Measurements from ENCODE around the gene ATP1A4.
"Not testable (repeated sequence)": the region's sequence is repeated elsewhere in the genome, so short reads cannot be mapped to it uniquely, and the experiment has no call there.

Gene ATP1A4

DNA sequence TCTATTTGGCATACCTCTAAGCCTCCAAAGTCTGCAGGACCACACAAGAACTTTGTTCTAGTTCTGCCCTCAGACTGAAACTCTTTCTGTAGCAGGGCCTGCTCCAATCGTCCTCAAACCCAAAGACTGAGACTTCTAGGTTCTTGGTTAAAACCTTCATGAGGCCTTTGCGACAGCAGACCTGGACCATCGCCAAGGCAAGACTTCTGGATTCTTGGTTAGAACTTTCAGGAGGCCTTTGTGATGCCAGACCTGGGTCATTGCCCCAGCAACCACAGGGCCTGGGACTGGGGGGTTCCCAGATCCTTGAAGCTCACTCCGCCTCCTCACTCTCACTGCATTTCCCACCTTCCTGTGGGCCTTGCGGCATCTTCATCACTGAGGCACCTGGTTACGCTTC lies at the start of gene ATP1A4:
Gene ATP1A4 (plus strand): TSS at position 301 of the 400 bp plus-strand sequence. CDS start 438 bp downstream, outside the sequence.
- DNase-seq (ENCODE audit: low read depth): no peak

DNA sequence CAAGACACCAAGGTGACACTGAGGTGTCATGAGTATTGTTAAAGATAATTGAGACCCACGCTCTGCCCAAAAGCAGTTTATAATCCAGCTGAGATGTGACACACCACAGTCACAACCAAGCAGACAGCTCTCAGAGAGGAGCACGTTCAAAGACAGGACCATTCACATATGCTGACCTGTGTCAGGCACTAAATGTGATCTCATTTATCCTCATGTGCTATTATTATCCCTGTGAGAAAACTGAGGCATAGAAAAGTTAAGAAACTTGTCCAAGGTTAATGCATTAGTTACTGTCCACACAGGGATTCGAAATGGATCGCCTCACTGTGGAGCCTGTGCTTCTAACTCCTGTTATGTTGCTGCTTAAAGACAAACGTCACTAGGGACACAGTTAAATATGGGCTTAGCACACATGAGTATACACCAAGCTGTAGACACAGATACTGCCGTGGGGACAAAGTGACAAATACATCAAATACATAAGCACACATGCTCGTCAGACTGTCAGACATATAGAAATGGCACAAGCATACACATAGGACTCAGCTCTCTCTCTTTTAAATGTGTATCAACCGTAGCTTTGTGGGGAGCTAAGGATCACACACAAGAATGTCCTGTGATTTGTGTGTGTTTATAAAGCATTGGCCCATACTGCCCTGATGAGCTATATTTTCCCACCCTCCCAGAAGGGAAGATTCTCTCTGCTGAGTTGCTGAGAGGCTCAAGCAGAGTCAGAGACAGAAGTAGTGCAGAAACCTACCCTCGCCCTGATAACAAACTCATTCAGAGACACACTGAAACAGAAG lies 49.5 kb upstream of the ATP1A4 start:
- DNase-seq (ENCODE audit: low read depth): peak; percentile 21

DNA sequence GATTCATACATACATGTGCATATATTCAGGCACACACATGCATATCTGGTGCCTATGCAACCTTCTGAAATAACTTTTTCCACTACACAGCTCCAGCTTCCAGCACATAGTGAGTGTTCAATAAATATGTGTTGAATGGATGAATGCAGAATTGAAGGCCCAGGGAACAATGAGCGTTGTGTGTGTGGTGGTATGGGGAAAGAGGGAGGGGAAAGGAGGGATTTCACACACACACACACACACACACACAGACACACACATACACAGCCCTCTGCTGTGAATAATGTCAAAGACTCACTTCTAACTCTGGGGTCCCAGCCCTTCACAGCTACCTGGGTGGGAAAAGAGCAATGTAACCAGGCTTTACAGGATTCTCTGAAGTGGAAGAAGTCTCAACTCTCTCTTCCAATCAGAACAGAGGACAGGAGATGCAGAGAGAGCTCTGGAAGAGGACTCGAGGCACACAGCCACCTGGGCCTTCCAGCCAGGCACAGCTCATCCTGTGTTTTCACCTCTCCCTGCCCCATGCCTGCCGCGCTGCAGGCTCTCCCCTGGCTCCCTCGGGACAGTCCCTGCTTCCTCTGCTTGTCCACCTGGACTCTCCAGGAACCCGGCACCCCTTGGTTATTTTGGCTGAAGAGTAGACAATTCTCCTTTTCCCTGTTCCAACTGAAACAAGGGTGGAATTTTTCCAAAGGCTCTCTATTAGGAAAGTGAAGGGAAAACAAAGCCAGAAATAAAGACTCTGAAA lies 47.6 kb upstream of the ATP1A4 start:
- no peak for DNase-seq (ENCODE audit: low read depth)

DNA sequence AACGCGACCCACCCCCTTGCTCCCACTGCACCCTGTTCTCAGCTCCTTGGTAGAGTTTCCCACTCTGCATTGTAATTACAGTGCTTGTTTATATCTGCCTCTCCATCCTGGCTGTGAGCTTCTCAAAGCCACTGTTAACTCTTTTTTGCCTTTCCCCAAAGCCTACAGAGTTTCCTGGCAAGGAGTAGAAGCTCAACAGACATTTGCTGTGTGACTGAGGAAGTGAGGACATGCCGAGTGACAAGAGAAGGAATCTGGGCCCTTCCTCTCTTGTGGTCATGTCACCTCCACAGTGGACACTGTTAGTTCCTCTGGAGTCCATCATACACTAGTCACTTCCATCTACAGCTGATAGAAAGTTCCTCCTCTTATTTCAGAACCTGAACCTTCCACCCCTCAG lies 46.9 kb upstream of the ATP1A4 start:
- DNase-seq (ENCODE audit: low read depth): no peak

DNA sequence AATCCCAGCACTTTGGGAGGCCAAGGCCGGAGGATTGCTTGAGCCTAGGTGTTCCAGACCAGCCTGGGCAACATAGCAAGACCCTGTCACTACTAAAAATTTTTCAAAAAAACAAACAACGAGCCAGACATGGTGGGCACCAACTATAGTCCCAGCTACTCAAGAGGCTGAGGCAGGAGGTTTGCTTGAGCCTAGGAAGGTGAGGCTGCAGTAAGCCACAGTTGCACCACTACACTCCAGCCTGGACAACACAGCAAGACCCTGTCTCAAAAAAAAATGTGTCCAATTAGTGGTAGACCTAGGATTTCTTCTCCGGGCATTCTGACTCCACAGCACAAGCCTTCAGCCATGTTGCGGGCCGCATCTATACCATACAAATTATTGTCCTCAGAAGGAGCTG lies 46.2 kb upstream of the ATP1A4 start:
- DNase-seq (ENCODE audit: low read depth): no peak

DNA sequence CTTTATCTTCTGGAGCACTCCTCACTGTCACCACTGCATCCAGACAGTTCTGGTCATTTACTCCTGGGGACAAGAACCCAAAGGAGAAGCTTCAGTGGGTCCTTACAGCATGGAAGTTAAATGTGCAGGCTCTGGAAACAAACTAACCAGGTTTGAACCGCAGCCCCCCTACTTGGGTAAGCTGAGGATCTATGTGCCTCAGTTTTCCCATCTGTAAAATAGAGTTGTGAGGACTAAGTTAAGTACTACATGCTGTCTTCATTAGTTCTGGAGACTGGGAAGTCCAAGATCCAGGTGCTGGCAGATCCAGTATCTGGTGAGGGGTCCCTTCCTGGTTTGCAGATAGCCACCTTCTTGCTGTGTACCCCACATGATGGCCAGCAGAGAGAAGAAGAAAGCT lies 43.9 kb upstream of the ATP1A4 start:
- no peak for DNase-seq (ENCODE audit: low read depth)

DNA sequence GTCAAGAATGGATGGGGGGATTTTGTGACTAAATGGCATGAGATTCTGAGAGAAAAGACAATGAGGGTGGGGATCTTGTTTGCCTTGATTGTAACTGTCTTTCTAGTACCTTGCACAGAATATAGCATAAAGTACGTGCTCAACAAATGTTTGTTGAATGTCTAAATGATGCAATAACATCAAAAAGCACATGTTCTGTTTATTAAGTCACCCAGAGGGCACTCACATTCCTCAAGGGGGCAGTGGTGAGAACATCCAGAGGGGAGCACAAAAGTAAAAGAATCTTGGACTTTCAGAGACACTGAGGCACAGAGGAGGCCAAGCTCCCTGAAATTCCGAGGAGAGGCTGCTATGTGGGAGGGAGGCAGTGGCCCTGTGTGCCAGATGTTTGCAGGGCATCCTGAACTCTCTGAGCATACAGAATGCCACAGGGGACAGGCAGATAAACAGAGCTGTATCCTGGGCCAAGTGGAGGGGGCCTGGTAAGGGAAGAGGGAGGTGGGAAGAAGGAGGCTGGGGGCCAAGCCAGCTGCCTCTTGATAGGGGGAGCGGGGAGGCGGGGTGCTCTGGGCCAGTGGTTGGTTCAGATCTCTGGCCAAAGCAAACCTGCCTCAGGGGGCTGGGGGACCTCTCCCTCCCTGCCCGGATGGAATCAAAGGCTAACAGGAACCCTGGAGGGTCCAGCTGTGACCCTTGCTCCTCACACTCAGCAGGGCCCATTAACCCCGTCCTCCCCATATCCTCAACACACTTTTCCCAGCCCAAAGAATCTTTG lies 42.3 kb upstream of the ATP1A4 start:
- DNase-seq (ENCODE audit: low read depth): peak; percentile 63

DNA sequence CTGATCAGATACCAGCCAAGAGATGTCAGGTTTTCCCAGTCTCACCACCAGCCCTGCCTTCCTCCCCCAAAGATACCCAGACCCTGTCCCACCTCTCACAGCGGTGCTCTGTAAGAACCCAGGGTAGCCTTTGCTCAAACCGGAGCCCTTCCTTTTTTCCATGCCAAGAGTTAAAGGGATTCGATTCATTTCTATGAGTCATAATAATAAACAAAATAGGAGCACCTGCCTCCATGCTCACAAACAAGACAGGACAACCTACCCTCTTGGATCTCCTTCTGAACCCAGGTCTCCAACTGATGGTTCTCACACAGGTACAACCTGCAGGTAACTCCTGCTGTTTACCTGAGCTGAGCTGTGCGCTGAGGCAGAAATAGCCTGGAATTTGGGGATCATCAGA lies 41.7 kb upstream of the ATP1A4 start:
- DNase-seq (ENCODE audit: low read depth): no peak

DNA sequence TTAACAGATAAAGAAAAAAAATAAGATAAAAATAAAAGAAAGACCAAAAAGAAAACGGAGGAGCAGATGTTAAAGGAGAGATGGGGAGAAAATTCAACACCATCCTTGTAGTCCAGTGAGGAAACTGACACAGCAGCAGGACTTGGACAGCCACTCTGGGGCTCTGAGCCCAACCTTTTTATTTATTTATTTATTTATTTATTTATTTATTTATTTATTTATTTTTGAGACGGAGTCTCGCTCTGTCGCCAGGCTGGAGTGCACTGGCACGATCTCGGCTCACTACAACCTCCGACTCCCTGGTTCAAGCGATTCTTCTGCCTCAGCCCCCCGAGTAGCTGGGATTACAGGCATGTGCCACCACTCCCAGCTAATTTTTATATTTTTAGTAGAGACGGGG lies 39.9 kb upstream of the ATP1A4 start:
- DNase-seq (ENCODE audit: low read depth): not testable (repeated sequence)

DNA sequence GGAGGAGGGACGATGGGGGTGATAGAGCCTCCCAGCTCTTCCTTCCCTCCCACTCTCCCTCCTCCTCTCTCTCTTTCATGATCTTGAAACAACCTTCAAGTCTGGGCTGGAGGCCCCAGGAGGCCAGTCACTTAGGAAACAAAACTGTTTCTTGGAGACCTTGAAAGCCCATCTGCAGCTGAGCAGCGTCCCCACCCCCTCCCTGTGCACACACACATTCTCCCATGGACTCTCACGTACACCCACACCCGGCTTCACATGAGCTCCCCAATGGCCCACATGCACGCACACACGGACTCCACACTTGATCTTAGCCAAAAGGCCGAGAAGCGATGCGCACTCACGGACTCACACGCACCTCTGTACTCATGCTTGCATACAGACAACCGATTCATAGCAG lies 39.0 kb upstream of the ATP1A4 start:
- DNase-seq (ENCODE audit: low read depth): no peak

DNA sequence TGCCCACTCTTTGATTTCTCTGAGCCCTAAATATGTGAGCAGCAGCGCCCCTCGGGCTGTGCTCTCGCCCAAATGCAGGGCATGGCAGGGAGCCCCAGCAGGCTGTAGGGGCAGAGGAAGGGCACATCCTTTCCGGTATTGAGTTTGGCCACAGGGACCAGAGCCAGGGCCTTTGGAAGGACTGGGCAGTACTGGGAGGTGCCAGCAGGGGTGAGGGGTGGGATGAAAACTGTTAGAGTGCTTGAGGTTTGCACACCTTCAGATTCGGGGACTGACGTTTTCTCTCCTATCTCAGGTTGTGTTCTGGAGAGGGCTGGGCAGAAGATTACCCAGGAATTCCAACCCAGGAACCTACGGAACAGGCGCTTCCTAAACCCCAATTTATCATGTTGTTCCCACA lies 38.0 kb upstream of the ATP1A4 start:
- no peak for DNase-seq (ENCODE audit: low read depth)

DNA sequence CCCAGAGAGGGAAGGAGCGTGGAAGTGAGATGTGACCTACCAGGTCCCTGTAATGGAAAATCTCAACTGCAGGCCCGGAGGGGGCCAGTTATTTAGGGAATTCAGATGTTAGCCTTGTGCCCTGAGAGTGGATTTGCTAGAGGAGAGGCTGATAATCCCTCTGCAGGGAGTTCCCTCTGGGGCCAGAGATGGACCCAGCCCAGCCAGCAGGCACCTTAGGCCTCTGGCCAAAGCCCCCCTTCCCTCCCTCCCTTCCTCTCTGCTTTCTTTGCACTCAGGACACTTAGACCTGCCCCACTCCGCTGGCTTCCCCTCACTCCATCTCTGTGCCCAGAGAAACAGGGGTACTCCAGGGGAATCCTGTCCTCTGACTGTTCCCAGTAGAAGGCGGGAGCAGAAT lies 37.3 kb upstream of the ATP1A4 start:
- DNase-seq (ENCODE audit: low read depth): no peak

DNA sequence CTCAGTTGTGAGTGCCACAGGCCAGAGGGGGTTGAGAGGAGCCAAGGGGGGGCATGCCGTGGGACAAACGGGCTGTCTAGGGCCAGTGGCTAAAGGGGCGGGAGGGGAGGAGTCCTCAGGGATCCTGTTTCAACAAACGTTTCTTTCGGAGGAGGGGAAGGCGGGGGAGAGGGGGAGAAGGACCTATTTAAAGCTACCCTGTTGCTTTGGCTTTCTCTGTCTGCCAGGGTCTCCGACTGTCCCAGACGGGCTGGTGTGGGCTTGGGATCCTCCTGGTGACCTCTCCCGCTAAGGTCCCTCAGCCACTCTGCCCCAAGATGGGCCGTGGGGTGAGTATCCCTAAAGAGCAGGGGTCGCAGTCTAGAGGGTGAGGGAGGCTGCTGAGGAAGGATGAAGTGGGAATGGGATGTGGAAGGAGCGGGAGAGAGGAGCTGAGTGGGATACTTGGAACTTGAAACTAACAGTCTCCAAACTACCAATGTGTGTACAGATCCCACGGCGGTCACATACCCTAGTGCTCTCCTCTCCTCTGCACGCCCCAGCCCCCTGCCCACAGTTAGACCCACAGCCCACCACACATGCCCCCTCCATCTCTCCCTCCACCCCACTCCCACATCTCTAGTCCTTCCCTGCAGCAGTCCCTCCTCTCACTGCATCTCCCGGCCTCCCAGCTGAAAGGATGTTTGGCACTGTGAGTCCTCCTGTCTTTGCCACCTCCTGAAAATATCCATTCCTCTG lies 35.7 kb upstream of the ATP1A4 start, which contains the start of gene ATP1A2:
Gene ATP1A2 (plus strand): TSS at position 215 of the 738 bp plus-strand sequence. CDS start 103 bp downstream, at position 318.
- DNase-seq (ENCODE audit: low read depth): no peak

DNA sequence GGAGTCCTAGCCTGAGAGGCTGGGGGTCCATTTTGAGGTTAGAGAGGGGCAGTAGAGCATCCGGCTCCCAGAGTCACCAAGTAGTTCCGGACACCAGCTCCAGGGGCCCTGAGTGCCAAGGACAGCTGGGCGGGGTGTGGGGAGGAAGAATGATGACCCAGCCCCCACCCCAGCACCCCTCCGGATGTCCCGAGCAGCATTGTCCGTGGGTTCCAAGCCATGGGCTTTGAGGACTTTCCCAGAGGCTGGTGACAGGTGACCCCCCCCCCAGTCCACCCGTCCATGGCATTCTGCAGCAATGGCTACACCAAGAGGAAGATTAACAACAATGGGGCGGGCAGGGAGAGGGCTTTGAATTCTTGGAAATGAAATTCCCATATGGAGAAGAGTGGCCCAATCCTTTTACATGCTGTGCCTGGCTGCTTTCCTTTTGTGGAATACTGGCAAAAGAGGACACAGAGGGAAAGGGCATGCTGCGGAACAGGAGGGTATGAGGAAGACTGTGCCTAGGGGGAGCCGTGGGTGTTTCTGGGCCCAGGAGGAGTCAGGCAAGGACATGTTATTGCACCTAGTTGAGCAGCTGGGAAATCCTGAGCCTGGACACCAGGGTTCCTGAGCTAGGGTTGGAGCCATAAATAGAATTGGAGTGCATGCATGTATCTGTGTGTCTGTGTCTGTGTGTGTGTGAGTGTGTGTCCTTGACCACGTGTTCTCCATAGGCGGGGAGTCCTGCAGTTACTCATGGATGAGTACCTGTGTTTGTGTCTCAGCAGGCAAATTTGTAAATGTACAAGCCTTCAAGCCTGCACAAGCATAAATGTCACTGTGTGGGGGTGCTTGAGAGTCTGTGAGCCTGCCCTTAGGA lies 34.9 kb upstream of the ATP1A4 start:
- peak; percentile 30 for DNase-seq (ENCODE audit: low read depth)

DNA sequence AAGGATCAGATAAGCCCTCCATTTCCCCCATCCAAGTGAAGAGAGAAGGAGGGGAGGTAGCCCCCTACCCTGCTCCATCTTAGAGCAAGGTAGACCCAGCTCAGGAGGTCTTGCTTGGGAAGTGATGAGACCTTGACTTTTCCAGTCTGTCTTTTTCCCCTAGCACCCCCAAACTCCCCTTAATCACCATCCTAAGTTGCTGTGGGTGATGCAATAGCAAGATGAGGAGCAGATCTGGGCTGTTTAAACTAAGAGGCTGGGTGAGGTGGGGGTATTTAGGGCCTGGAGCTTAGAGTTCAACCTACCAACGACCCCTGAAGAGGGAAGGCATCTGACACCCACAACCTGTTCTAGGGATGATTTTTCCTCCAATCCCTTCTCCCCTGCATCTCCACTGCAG lies 34.1 kb upstream of the ATP1A4 start:
- DNase-seq (ENCODE audit: low read depth): no peak

DNA sequence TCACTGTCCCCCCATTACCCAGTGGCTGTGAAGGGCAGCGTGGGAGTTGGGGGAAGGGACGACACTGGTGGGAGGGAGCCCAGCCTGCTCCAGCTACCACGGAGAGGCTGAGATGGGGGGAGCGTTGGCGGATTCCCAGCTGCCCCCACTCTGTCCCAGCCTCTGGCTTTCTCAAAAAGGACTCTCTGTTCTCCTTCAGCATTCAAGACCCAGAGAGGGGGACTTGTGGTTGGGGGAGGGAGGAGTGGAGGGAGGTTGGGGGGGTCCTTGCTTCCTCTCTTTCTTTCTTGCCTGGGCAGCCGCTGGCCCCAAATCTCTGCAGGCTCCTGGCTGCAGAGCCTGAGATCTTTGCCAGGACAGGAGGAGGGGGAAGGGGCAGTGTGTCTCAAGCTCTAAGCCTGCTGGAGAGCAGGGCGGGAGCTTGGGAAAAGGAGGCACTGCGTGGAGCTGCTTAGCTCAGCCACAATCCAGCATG lies 33.7 kb upstream of the ATP1A4 start:
- DNase-seq (ENCODE audit: low read depth): no peak

DNA sequence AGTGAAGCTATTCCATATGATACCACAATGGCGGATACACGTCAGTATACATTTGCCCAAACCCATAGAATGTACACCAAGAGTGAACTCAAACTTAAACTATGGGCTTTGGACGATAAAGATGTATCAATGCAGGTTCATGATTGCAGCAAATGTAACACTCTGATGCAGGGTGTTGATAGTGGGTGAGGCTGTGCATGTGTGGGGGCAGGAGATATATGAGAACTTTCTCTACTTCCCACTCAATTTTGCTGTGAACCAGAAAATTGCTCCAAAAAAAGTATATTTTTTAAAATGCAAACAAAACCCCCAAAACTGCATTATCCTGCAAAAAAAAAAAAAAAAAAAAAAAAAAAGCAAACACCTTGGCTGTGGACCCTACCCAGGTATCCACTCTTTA lies 32.5 kb upstream of the ATP1A4 start:
- no peak for DNase-seq (ENCODE audit: low read depth)

DNA sequence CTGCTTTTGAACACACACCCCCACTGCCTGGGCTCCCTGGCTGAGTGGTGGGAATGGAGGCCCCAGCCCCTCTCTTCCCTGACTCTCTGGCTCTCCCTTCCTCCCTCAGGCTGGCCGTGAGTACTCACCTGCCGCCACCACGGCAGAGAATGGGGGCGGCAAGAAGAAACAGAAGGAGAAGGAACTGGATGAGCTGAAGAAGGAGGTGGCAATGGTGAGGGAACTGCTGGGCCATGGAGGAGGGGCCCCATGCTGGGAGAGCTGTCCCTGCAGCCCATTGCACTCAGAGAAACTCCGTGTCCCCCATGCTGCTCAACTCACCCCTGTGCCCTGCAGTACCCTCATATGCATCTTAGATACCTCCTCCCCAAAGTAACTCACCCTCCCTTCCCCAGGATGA lies 30.6 kb upstream of the ATP1A4 start:
- no peak for DNase-seq (ENCODE audit: low read depth)

DNA sequence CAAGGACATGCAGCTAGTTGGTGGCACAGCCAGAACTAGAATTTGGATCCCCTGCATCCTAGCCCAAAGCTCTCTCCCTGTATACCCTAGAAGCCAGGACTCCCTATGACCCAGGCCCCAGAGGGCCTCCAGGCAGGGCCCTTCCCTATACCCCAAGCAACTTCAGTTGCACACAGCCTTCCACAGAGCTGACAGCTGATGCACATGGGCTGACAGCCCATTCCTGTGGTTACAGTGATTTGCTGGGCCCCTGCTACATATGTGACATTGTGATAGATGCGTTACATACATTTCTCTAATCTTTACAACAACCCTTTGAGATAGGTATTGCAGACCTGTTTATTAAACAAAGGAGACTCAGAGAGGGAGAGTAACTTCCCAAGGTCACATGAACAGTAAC lies 30.0 kb upstream of the ATP1A4 start:
- DNase-seq (ENCODE audit: low read depth): no peak

DNA sequence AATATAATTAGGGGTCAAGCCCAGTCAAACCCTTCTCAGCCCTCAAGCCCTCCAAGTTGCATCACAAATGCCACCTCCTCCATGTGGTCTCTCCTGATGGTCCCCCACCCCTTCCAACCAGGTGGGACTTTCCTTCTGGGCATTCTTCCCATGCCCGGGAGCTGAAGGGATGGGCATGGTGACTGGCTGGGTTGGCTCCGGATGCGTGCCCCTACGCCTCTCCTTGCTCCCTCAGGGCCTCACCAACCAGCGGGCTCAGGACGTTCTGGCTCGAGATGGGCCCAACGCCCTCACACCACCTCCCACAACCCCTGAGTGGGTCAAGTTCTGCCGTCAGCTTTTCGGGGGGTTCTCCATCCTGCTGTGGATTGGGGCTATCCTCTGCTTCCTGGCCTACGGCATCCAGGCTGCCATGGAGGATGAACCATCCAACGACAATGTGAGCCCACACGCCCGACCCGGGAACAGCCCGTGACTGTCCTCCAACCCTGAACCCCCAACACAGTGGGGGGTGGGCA lies 28.4 kb upstream of the ATP1A4 start:
- no peak for DNase-seq (ENCODE audit: low read depth)

DNA sequence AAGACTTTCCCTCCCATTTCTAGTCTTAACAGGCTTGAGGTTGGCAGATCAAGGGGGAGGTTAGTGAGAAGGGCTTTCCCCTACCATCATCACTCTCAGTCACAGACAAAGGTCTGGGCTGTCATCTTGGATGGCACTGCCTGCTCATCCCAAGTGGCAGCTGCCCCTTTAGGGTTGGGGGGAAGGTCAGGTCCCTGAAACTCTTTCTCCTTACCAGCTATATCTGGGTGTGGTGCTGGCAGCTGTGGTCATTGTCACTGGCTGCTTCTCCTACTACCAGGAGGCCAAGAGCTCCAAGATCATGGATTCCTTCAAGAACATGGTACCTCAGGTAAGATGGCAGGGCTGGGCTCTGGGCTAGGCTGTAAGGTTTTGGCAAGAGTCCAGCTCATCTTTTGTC lies 27.7 kb upstream of the ATP1A4 start:
- DNase-seq (ENCODE audit: low read depth): no peak
